Measurements from ENCODE around the gene PHACTR4. TPM values are rescaled to one million over a fixed set of nuclear protein-coding genes. Genes with fewer than 3 reads are reported as not detected.
"Not testable (repeated sequence)": the region's sequence is repeated elsewhere in the genome, so short reads cannot be mapped to it uniquely, and the experiment has no call there.

PHACTR4 gene
- total RNA-seq, 6 donors from 2014 or later, result 28.8 to 38.7 (median 33.9) TPM

GRCh38 chr1:28378906-28379305 lies 9.4 kb downstream of the PHACTR4 start:
- ATAC-seq (ENCODE audit: low FRiP score in 2 of 2) (no peak), DNase-seq (no peak)
- Histone ChIP-seq H3K27me3 (no peaks in the 10 kb centered on the region), H3K27ac (no peak overlapping the region), H3K4me1 (peaks cover 0 to 6% (median 0%) of the 10 kb centered on the region in 4 donors), H3K4me3 (no peak overlapping the region), H3K9me3 (no peaks in the 10 kb centered on the region), H3K36me3 (no peaks in the 10 kb centered on the region)
- WGBS, 2 donors, result 94 to 96% methylated on average over 5 of the region's 5 CpGs
- no peak for TF ChIP-seq EP300 (IDR thresholded peaks at IDR 0.05)
- TF ChIP-seq POLR2A (IDR thresholded peaks at IDR 0.05), result no peak
- TF ChIP-seq POLR2AphosphoS5 (IDR thresholded peaks at IDR 0.05), result no peak
- TF ChIP-seq CTCF (IDR thresholded peaks at IDR 0.05), result no peak

- Histone ChIP-seq H3K9me3 (no peaks in the 10 kb centered on the region), H3K27ac (no peak overlapping the region), H3K4me3 (no peak overlapping the region), H3K36me3 (no peaks in the 10 kb centered on the region), H3K27me3 (no peaks in the 10 kb centered on the region), H3K4me1 (no peaks in the 10 kb centered on the region)
- no peak for TF ChIP-seq CTCF (IDR thresholded peaks at IDR 0.05)
- TF ChIP-seq POLR2A (IDR thresholded peaks at IDR 0.05), result no peak
- TF ChIP-seq POLR2AphosphoS5 (IDR thresholded peaks at IDR 0.05), result no peak
- DNase-seq (no peak), ATAC-seq (ENCODE audit: low FRiP score in 2 of 2) (no peak)
- 90 to 100% methylated on average over 1 of the region's 1 CpG for WGBS, 2 donors
Measured at GRCh38 chr1:28380394-28380793, 10.9 kb downstream of the PHACTR4 start.

GRCh38 chr1:28383785-28384184 lies 14.2 kb downstream of the PHACTR4 start:
- not testable (repeated sequence) for ATAC-seq (ENCODE audit: low FRiP score in 2 of 2); DNase-seq; H3K36me3 ChIP-seq; H3K9me3 ChIP-seq; H3K27me3 ChIP-seq; H3K4me3 ChIP-seq; H3K4me1 ChIP-seq; H3K27ac ChIP-seq
- WGBS, 2 donors, result 94 to 98% methylated on average over 4 of the region's 4 CpGs

GRCh38 chr1:28392027-28392652 lies 22.6 kb downstream of the PHACTR4 start:
- DNase-seq (no peak), ATAC-seq (ENCODE audit: low FRiP score in 2 of 2) (peak in 1 of 2 donors; percentile 66)
- Histone ChIP-seq H3K4me3 (no peak overlapping the region), H3K27me3 (no peaks in the 10 kb centered on the region), H3K27ac (no peak overlapping the region), H3K9me3 (no peaks in the 10 kb centered on the region), H3K36me3 (no peaks in the 10 kb centered on the region), H3K4me1 (no peaks in the 10 kb centered on the region)
- 75 to 82% methylated on average over 6 of the region's 6 CpGs for WGBS, 2 donors
- TF ChIP-seq EP300 (IDR thresholded peaks at IDR 0.05) (no peak), POLR2A (IDR thresholded peaks at IDR 0.05) (no peak), CTCF (IDR thresholded peaks at IDR 0.05) (no peak), POLR2AphosphoS5 (IDR thresholded peaks at IDR 0.05) (no peak)

- WGBS, 2 donors, result 65 to 83% methylated on average over 1 of the region's 1 CpG
- DNase-seq, result no peak
- no peak for TF ChIP-seq EP300 (IDR thresholded peaks at IDR 0.05)
- no peak for TF ChIP-seq POLR2A (IDR thresholded peaks at IDR 0.05)
- TF ChIP-seq CTCF (IDR thresholded peaks at IDR 0.05), result no peak
- no peak for TF ChIP-seq POLR2AphosphoS5 (IDR thresholded peaks at IDR 0.05)
- Histone ChIP-seq H3K4me3 (no peak overlapping the region), H3K27ac (no peak overlapping the region), H3K27me3 (no peaks in the 10 kb centered on the region), H3K9me3 (no peaks in the 10 kb centered on the region), H3K4me1 (no peaks in the 10 kb centered on the region), H3K36me3 (peaks cover 0 to 12% (median 0%) of the 10 kb centered on the region in 4 donors)
- no peak for ATAC-seq (ENCODE audit: low FRiP score in 2 of 2)
Measured at GRCh38 chr1:28394136-28394535, 24.6 kb downstream of the PHACTR4 start.
